A549 treated with AZD9567 at 1 μM for 4 hours (cell line): ENCODE data around the gene RASGRF1. TPM values are rescaled to one million over a fixed set of nuclear protein-coding genes. Genes with fewer than 3 reads are reported as not detected.

Experiments used
- total RNA-seq: library from RNA; stranded (reverse); fragments of 200-300 nt; extraction: Qiagen RNA extraction; gene quantifications from 5 replicates; pipeline ENCODE4 v1.2.3, GENCODE V29; 2022; ENCODE audit not compliant: insufficient read depth

RASGRF1 gene
- total RNA-seq: 0.08 to 0.91 TPM (median 0.29 TPM) in 5 replicates

GRCh38 chr15:79090487-79091203, at the start of gene RASGRF1:
Gene RASGRF1 (minus strand): TSS chr15:79090780. CDS start chr15:79090498, 282 bp downstream.

GRCh38 chr15:78944669-78945407, 145.7 kb downstream of the RASGRF1 start, which contains the start of gene CTSH:
Gene CTSH (minus strand): TSS chr15:78945046. CDS start chr15:78944981, 65 bp downstream.

Other genes with a start within 250 kb of the RASGRF1 start
- gene MORF4L1, start 217.9 kb downstream of the RASGRF1 start, total RNA-seq: 335 to 556 TPM (median 346 TPM) in 5 replicates
- 41.8 to 64.5 TPM (median 43.7 TPM) in 5 replicates for gene CTSH, start 145.7 kb downstream of the RASGRF1 start, total RNA-seq
- not detected in 5 replicates for gene ANKRD34C, start 191.9 kb upstream of the RASGRF1 start, total RNA-seq
- 135 to 199 TPM (median 192 TPM) in 5 replicates for gene TMED3, start 220.3 kb upstream of the RASGRF1 start, total RNA-seq